GM18517 (cell line): ENCODE measurements around the gene C15orf62.

Source experiments
- ATAC-seq: cut with Tn5 transposase; IDR thresholded peaks from one replicate; pipeline ENCODE4 v1.9.1; 2021; ENCODE audit warnings: mild to moderate bottlenecking, moderate library complexity; ENCODE audit not compliant: unreplicated experiment

The C15orf62 gene

GRCh38 chr15:40754883-40755811, 14.6 kb upstream of the C15orf62 start, which contains the start of gene RMDN3:
TSS of gene RMDN3 (minus strand) at chr15:40755254. CDS start at chr15:40754783, 471 bp downstream.
- ATAC-seq = peak; percentile 62

DNA sequence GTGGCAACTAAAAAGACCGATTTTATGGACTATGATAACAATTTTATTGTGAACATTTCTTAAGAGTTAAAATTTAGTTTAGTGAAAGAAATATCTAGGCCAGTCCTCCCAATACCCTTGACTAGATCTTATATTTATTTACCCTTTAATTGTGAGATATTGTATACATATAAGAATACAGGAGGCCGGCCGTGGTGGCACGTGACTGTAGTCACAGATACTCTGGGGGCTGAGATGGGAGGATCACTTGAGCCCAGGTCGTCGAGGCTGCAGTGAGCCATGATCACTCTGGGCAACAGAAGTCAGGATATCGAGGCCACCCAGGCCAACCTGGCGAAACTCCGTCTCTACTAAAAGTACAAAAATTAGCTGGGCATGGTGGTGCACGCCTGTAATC, 14.0 kb upstream of the C15orf62 start:
- no peak for ATAC-seq

DNA sequence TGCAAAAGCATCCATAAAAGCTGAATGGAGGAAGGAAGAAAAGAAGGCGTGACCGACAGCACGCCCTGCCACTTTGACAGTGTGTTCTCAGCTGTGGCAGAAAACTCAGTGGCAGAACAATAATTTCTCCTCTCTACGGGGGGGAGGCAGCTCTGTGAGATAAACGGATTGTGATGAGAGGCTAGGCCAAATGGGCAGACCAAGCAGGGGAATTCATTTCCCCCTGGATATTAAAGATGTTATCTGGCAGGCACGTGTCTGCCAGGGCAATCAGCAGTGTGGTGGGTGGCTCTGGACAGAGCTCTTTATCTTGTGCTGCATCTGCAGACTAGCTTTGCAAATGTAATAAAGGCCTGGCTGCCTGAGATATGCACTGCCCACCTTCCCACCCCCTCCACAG, 12.8 kb upstream of the C15orf62 start:
- no peak for ATAC-seq

DNA sequence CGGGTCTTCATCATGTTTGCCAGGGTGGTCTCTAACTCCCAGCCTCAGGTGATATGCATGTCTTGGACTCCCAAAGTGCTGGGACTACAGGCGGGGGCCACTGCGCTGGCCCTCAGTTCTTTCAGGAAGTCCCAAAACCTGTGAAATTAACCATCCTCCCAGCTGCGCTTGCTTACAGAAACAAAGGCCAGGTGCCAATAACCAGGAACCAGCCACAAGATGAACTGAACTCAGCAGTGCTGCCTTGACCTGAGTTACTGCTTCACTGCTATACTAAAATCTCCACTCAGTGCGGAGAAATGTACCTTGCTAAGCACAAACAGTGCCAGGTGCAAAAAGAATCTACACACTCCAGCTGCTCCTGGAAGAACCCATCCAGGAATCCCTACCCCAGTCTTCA, 9.8 kb upstream of the C15orf62 start:
- no peak for ATAC-seq

GRCh38 chr15:40762919-40763800, 6.6 kb upstream of the C15orf62 start:
- ATAC-seq = no peak

GRCh38 chr15:40763801-40764628, 5.8 kb upstream of the C15orf62 start, which contains the start of gene GCHFR:
TSS of gene GCHFR (plus strand) at chr15:40764068. CDS start at chr15:40764181, 113 bp downstream.
- peak; percentile 41 for ATAC-seq

DNA sequence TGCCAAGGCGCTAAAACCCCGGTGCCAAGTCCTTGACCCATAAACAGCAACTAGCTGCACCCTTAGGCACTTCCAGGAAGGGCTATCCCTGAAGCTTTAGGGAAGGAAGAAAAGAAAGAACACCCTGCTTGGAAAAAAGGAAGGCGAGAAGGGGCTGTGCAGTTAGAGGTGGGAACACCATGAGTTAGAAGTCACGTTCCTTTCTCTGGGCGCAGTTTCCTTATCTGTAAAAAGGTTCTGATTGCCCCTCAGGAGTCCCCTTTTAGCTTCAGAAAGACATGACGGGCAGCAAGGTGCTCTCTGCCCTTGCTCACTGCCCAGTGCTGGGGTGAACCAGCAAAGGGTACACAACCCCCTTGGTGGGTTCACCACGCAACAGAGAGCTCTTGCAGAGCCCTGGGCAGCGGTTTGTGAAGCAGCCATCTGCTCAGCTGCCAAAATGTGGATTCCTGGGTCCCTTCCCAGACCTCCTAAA, 5.1 kb upstream of the C15orf62 start:
- no peak for ATAC-seq

DNA sequence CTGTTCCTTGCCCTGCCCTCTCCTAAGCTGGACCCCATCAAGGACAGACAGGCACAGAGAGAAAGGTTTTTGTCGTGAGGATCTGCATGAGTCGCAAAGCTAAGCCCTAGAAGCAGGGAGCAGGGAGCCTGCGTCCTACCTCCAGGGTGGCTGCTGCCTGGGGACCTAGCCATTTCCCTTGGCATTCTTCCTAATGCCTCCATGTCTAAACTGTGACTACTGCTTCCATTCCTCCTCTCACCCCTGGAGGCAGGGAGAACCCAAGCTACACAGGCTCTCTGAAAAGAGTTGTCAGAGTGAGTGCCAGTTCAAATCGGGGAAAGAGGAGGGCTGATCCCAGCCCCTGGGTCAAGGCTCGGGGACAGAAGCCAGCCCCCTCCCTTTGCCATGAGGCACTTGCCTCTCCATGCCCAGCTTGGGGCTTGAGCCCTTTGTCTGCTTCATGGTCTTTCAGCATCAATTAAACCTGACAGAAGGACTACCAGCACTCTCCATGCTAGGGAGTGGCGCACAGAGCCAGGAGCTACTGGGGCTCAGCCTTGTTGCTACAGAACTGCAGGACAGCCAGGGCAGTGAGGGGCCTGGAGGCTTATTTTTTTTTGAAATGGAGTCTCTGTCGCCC, 3.5 kb upstream of the C15orf62 start:
- no peak for ATAC-seq

DNA sequence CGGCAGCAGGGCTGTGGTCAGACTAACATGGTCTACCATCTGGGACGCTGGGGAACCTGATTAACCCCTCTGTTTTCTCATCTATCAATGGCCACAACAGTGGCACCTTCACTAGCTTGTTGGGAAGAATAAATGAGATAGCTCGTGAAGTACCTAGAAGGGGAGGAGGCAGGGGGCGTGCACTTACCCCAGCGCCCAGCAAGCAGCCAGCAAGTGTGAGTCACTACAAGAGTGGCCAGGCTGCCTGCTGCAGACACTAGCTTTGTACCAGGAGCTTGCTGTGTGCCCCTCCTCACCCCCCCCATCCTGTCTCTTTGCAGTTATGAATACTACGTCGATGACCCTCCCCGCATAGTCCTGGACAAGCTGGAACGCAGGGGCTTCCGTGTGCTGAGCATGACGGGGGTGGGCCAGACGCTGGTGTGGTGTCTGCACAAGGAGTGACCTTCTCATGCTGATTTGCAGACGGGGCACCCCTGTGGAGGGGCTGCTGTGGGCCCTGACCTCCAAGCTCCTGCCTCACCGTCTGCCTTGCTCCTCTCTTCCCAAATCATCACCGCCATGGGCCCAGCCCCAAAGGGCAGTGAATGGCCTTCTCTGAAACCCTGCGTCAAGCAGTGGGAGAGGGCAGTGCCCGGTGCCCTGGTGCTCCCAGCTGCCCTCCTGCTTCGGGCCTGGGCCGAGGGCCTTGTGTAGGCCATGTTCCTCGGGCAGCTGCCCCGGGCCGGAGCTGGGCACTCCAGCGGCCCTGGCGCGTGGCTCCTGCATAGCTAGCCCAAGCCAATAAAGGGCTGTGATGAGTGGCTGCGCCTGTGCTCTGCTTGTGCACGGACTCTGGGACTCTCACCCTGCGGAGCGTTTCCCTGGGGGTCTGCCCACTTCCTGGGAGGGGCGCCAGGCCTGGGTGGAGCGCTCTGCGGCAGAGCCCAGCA, 2.6 kb upstream of the C15orf62 start:
- ATAC-seq = no peak

GRCh38 chr15:40767838-40768500, 1.8 kb upstream of the C15orf62 start:
- ATAC-seq = no peak

- no peak for ATAC-seq
Measured at GRCh38 chr15:40768521-40769273, 1.1 kb upstream of the C15orf62 start.

- ATAC-seq = no peak
Measured at GRCh38 chr15:40770147-40770721, 454 bp downstream of the C15orf62 start.

DNA sequence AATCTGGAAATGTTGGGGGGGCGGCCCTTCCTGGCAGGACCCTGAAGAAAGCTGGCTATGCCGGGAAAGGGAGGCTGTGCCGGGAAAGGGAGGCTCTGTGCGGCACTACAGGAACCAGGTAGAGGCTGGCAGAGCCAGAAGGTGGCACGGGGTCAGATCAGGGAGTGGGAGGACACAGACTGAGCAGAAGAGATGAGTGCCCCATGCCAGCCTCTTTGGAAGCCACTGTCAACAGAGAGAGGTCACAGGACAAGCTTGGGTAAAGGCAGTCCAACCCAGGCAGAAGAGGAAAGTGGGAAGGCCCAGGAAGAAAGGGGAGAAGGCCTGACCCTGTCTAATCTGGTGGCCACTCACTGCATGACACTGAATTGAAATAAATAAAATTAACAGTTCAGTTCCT, 1.5 kb downstream of the C15orf62 start:
- no peak for ATAC-seq

GRCh38 chr15:40772014-40772413, 2.2 kb downstream of the C15orf62 start:
- ATAC-seq = no peak

- ATAC-seq = no peak
Measured at GRCh38 chr15:40773496-40773895, 3.7 kb downstream of the C15orf62 start.

- ATAC-seq = no peak
Measured at GRCh38 chr15:40773902-40774301, 4.1 kb downstream of the C15orf62 start.

DNA sequence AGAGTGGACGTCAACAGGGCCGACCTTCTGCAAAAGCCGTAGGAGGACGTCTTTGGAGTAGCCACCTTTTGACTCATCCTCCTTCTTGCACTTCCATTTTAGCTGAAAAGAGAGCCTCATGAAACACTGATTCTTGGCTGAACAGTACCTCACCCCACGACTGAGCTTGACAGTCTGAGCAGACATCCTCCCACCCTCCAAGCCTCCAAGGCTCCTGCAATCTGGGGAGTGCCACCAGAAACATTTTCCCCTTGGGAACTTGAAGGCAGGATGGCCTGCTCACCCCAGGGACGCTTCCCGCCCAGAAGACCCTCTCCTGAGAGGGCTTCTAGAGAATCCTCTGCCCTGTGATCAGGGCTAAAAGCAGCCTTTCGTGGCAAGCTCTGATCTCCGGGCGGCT, 5.2 kb downstream of the C15orf62 start:
- no peak for ATAC-seq
